IgD-negative memory B cell (primary cell): ENCODE measurements around the gene NTNG2. TPM values are rescaled to one million over a fixed set of nuclear protein-coding genes. Genes with fewer than 3 reads are reported as not detected.
A peak's percentile ranks its signal among the peaks of the same experiment; 100 is the strongest.

Experiments
- H3K27ac Mint-ChIP-seq, 3 donors: one replicate each; pipeline ENCODE4 v1.8.0; 2020 to 2022; ENCODE audit warnings: mild to moderate bottlenecking in 3 of 3, mixed read lengths in 3 of 3, moderate library complexity in 1 of 3
- H3K27me3 Mint-ChIP-seq: one replicate; pipeline ENCODE4 v1.8.0; 2021; ENCODE audit warnings: mixed read lengths
- H3K36me3 Mint-ChIP-seq: one replicate; pipeline ENCODE4 v1.8.0; 2020; ENCODE audit warnings: mild to moderate bottlenecking, mixed read lengths
- H3K4me1 Mint-ChIP-seq, 3 donors: one replicate each; pipeline ENCODE4 v1.8.0; 2020 to 2022; ENCODE audit warnings: mixed read lengths in 3 of 3, mild to moderate bottlenecking in 1 of 3
- H3K4me3 Mint-ChIP-seq, 4 donors: one replicate each; pipeline ENCODE4 v1.8.0; 2020 to 2022; ENCODE audit warnings: mild to moderate bottlenecking in 4 of 4, mixed read lengths in 4 of 4, moderate library complexity in 3 of 4
- H3K9me3 Mint-ChIP-seq, 3 donors: one replicate each; pipeline ENCODE4 v1.8.0; 2020 to 2021; ENCODE audit warnings: mixed read lengths in 3 of 3, mild to moderate bottlenecking in 1 of 3
- polyA plus RNA-seq: library from polyadenylated mRNA; unstranded; fragments of 300-500 nt; fragmentation: Illumina TruSeq; gene quantifications from one replicate; pipeline ENCODE4 v1.2.3, GENCODE V29; 2021

The NTNG2 gene
- polyA plus RNA-seq, 1 donor from 2014 or later: 0.84 TPM

GRCh38 chr9:132237481-132237880 is 75.6 kb downstream of the NTNG2 start:
- Mint-ChIP-seq H3K9me3 (no peaks in the 10 kb centered on the region), H3K27ac (no peak overlapping the region), H3K36me3 (no peaks in the 10 kb centered on the region), H3K4me3 (peak overlapping the region in 1 of 4 donors; percentile 33), H3K27me3 (no peaks in the 10 kb centered on the region), H3K4me1 (peaks cover 0 to 10% (median 9%) of the 10 kb centered on the region in 3 donors)

- Mint-ChIP-seq H3K4me1 (peaks cover 0 to 11% (median 10%) of the 10 kb centered on the region in 3 donors), H3K9me3 (no peaks in the 10 kb centered on the region), H3K27ac (peak overlapping the region in 1 of 3 donors; percentile 73), H3K4me3 (peak overlapping the region in 1 of 4 donors; percentile 26), H3K36me3 (no peaks in the 10 kb centered on the region), H3K27me3 (no peaks in the 10 kb centered on the region)
Observed at GRCh38 chr9:132238026-132238972, 76.4 kb downstream of the NTNG2 start.

- H3K4me3 Mint-ChIP-seq: peak overlapping the region in 1 of 4 donors; percentile 24
- H3K27ac Mint-ChIP-seq: no peak overlapping the region
- H3K27me3 Mint-ChIP-seq: no peaks in the 10 kb centered on the region
- H3K36me3 Mint-ChIP-seq: no peaks in the 10 kb centered on the region
- H3K4me1 Mint-ChIP-seq: peaks cover 2 to 11% (median 10%) of the 10 kb centered on the region in 3 donors
- no peaks in the 10 kb centered on the region for H3K9me3 Mint-ChIP-seq
Observed at GRCh38 chr9:132238992-132239391, 77.1 kb downstream of the NTNG2 start.

GRCh38 chr9:132239518-132239917 is 77.7 kb downstream of the NTNG2 start:
- no peaks in the 10 kb centered on the region for H3K9me3 Mint-ChIP-seq
- peak overlapping the region in 1 of 3 donors; percentile 58 for H3K27ac Mint-ChIP-seq
- no peaks in the 10 kb centered on the region for H3K27me3 Mint-ChIP-seq
- no peaks in the 10 kb centered on the region for H3K36me3 Mint-ChIP-seq
- peaks cover 5 to 11% (median 10%) of the 10 kb centered on the region in 3 donors for H3K4me1 Mint-ChIP-seq
- H3K4me3 Mint-ChIP-seq: peak overlapping the region in 1 of 4 donors; percentile 24

GRCh38 chr9:132239999-132240840 is 78.4 kb downstream of the NTNG2 start:
- Mint-ChIP-seq H3K36me3 (no peaks in the 10 kb centered on the region), H3K9me3 (no peaks in the 10 kb centered on the region), H3K27me3 (no peaks in the 10 kb centered on the region), H3K4me1 (peaks cover 6 to 11% (median 10%) of the 10 kb centered on the region in 3 donors), H3K27ac (peak overlapping the region; percentile 35 to 59 (median 58)), H3K4me3 (peak overlapping the region; percentile 39 to 96 (median 79))

GRCh38 chr9:132240841-132241482 is 79.1 kb downstream of the NTNG2 start:
- Mint-ChIP-seq H3K27me3 (peaks cover under 1% of the 10 kb centered on the region), H3K36me3 (no peaks in the 10 kb centered on the region), H3K4me1 (peaks cover 6 to 11% (median 10%) of the 10 kb centered on the region in 3 donors), H3K4me3 (peak overlapping the region; percentile 90 to 100 (median 96)), H3K9me3 (no peaks in the 10 kb centered on the region), H3K27ac (peak overlapping the region; percentile 71 to 98 (median 80))

- Mint-ChIP-seq H3K9me3 (no peaks in the 10 kb centered on the region), H3K4me1 (peaks cover 6 to 9% (median 8%) of the 10 kb centered on the region in 3 donors), H3K27ac (peak overlapping the region; percentile 71 to 98 (median 80)), H3K36me3 (no peaks in the 10 kb centered on the region), H3K4me3 (peak overlapping the region; percentile 90 to 100 (median 96)), H3K27me3 (peaks cover 6% of the 10 kb centered on the region)
Observed at GRCh38 chr9:132241483-132241839, 79.6 kb downstream of the NTNG2 start.

- peaks cover 3 to 6% (median 6%) of the 10 kb centered on the region in 3 donors for H3K4me1 Mint-ChIP-seq
- no peaks in the 10 kb centered on the region for H3K36me3 Mint-ChIP-seq
- H3K9me3 Mint-ChIP-seq: no peaks in the 10 kb centered on the region
- H3K27ac Mint-ChIP-seq: peak overlapping the region; percentile 78 to 95 (median 88)
- peaks cover 10% of the 10 kb centered on the region for H3K27me3 Mint-ChIP-seq
- H3K4me3 Mint-ChIP-seq: peak overlapping the region; percentile 95 to 99 (median 97)
Observed at GRCh38 chr9:132241840-132242620, 80.2 kb downstream of the NTNG2 start.

- Mint-ChIP-seq H3K4me3 (peak overlapping the region; percentile 90 to 99 (median 97)), H3K36me3 (no peaks in the 10 kb centered on the region), H3K27me3 (peaks cover 11% of the 10 kb centered on the region), H3K9me3 (no peaks in the 10 kb centered on the region), H3K4me1 (peaks cover 3 to 6% (median 6%) of the 10 kb centered on the region in 3 donors), H3K27ac (peak overlapping the region; percentile 78 to 95 (median 88))
Observed at GRCh38 chr9:132242621-132243155, 80.8 kb downstream of the NTNG2 start.

- Mint-ChIP-seq H3K4me1 (peaks cover 3 to 6% (median 6%) of the 10 kb centered on the region in 3 donors), H3K9me3 (no peaks in the 10 kb centered on the region), H3K27me3 (peaks cover 11% of the 10 kb centered on the region), H3K4me3 (peak overlapping the region; percentile 63 to 99 (median 90)), H3K36me3 (no peaks in the 10 kb centered on the region), H3K27ac (peak overlapping the region in 1 of 3 donors; percentile 48)
Observed at GRCh38 chr9:132243156-132244074, 81.6 kb downstream of the NTNG2 start.

- H3K27ac Mint-ChIP-seq: peak overlapping the region in 1 of 3 donors; percentile 64
- H3K4me3 Mint-ChIP-seq: peak overlapping the region in 2 of 4 donors; percentile 44 to 99
- H3K36me3 Mint-ChIP-seq: no peaks in the 10 kb centered on the region
- H3K27me3 Mint-ChIP-seq: peaks cover 11% of the 10 kb centered on the region
- peaks cover 3 to 6% (median 6%) of the 10 kb centered on the region in 3 donors for H3K4me1 Mint-ChIP-seq
- H3K9me3 Mint-ChIP-seq: no peaks in the 10 kb centered on the region
Observed at GRCh38 chr9:132244582-132245455, 83.0 kb downstream of the NTNG2 start.

- Mint-ChIP-seq H3K9me3 (no peaks in the 10 kb centered on the region), H3K4me1 (peaks cover 3 to 6% (median 6%) of the 10 kb centered on the region in 3 donors), H3K27me3 (peaks cover 11% of the 10 kb centered on the region), H3K36me3 (no peaks in the 10 kb centered on the region), H3K27ac (no peak overlapping the region), H3K4me3 (no peak overlapping the region)
Observed at GRCh38 chr9:132245465-132245864, 83.6 kb downstream of the NTNG2 start.
